Measurements from ENCODE around the gene ASIC3.

The ASIC3 gene

GRCh38 chr7:151062399-151063211 is 14.3 kb downstream of the ASIC3 start:
- ATAC-seq (no peak), DNase-seq (no peak)
- Mint-ChIP-seq H3K27me3 (no peaks in the 10 kb centered on the region), H3K9me3 (no peaks in the 10 kb centered on the region), H3K36me3 (ENCODE audit: low read depth) (peaks cover 6% of the 10 kb centered on the region), H3K4me1 (peaks cover 24% of the 10 kb centered on the region), H3K4me3 (no peak overlapping the region), H3K27ac (no peak overlapping the region)

DNA sequence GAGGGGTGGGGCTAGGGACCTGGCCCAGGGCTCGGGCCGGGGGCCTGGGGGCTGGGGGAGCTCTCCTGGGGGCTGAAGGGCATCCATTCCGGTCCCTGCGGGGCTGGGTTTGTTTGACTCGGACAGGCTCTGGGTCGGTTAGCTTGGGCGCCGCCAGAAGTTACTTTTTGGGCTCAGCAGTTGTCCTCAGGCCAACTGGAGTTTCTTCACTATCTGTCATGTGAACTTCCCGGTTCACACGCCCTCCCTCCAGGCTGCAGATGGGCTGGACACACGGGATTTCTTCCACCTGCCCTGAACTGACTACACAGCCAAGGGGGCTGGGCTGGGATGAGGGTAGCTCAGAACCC is 14.9 kb downstream of the ASIC3 start:
- H3K36me3 Mint-ChIP-seq (ENCODE audit: low read depth), result peaks cover 6% of the 10 kb centered on the region
- H3K4me3 Mint-ChIP-seq, result no peak overlapping the region
- H3K27ac Mint-ChIP-seq, result no peak overlapping the region
- H3K9me3 Mint-ChIP-seq, result no peaks in the 10 kb centered on the region
- no peaks in the 10 kb centered on the region for H3K27me3 Mint-ChIP-seq
- DNase-seq, result no peak
- peaks cover 24% of the 10 kb centered on the region for H3K4me1 Mint-ChIP-seq
- no peak for ATAC-seq

DNA sequence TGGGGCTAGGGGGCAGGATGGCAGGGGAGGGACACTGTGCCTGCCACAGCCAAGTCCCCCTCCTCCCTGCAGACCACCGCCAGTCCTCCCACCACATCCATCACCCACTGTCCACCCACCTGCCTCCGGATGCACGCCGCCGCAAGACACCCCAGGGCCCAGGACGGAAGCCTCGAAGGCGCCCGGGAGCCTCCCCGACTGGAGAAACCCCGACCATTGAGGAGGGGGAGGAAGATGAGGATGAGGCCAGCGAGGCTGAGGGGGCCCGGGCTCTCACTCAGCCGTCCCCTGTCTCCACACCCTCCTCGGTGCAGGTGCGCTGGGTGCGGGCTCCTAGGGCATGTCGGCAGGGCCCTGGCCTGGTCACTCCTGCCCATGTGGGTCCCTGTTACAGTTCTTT is 16.1 kb downstream of the ASIC3 start:
- Mint-ChIP-seq H3K27ac (no peak overlapping the region), H3K9me3 (no peaks in the 10 kb centered on the region), H3K4me3 (no peak overlapping the region), H3K4me1 (peaks cover 14% of the 10 kb centered on the region), H3K27me3 (no peaks in the 10 kb centered on the region), H3K36me3 (ENCODE audit: low read depth) (peaks cover 6% of the 10 kb centered on the region)
- no peak for DNase-seq
- no peak for ATAC-seq

GRCh38 chr7:151064993-151065392 is 16.7 kb downstream of the ASIC3 start:
- Mint-ChIP-seq H3K4me3 (no peak overlapping the region), H3K27me3 (no peaks in the 10 kb centered on the region), H3K36me3 (ENCODE audit: low read depth) (peaks cover 7% of the 10 kb centered on the region), H3K27ac (no peak overlapping the region), H3K4me1 (peaks cover 14% of the 10 kb centered on the region), H3K9me3 (no peaks in the 10 kb centered on the region)
- ATAC-seq (no peak), DNase-seq (no peak)

GRCh38 chr7:151065516-151065915 is 17.2 kb downstream of the ASIC3 start:
- DNase-seq (no peak), ATAC-seq (no peak)
- H3K4me1 Mint-ChIP-seq, result peaks cover 11% of the 10 kb centered on the region
- no peak overlapping the region for H3K27ac Mint-ChIP-seq
- peaks cover 8% of the 10 kb centered on the region for H3K36me3 Mint-ChIP-seq (ENCODE audit: low read depth)
- no peaks in the 10 kb centered on the region for H3K27me3 Mint-ChIP-seq
- H3K9me3 Mint-ChIP-seq, result no peaks in the 10 kb centered on the region
- H3K4me3 Mint-ChIP-seq, result no peak overlapping the region

GRCh38 chr7:151066273-151066974 is 18.1 kb downstream of the ASIC3 start:
- Mint-ChIP-seq H3K9me3 (no peaks in the 10 kb centered on the region), H3K27me3 (no peaks in the 10 kb centered on the region), H3K4me3 (no peak overlapping the region), H3K27ac (no peak overlapping the region), H3K4me1 (peaks cover 3% of the 10 kb centered on the region), H3K36me3 (ENCODE audit: low read depth) (peaks cover 10% of the 10 kb centered on the region)
- DNase-seq (no peak), ATAC-seq (no peak)

DNA sequence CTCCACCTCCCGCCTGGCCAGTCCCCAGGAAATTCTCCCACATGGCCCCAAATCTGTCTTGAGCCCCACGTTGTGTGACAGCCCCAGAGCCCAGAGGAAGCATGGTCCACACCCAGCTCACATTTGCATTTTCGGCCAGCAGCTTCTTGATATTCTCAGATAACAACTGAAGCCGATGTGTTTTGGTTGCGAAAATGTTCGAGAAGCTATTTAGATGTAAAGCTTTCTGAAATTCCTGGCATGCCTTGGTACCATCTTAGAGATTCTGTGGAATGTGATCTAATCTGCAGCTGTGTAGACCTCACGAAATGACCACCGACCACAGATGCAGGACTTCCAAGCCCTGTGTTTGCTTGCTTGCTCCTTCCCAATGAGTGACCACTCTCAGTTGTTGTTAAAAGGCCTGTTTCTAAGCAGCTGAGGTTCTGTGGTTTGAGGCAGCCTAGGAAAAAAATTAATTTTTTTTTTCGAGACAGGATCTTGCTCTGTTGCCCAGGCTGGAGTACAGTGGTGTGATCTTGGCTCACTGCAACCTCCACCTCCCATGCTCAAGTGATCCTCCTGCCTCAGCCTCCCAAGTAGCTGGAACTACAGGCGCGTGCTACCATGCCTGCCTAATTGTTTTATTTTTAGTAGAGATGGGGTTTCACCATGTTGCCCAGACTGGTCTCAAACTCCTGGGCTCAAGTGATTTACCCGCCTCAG is 19.9 kb downstream of the ASIC3 start:
- ATAC-seq (no peak), DNase-seq (no peak)
- no peak overlapping the region for H3K4me3 Mint-ChIP-seq
- no peaks in the 10 kb centered on the region for H3K9me3 Mint-ChIP-seq
- H3K36me3 Mint-ChIP-seq (ENCODE audit: low read depth), result peaks cover 13% of the 10 kb centered on the region
- H3K4me1 Mint-ChIP-seq, result no peaks in the 10 kb centered on the region
- no peak overlapping the region for H3K27ac Mint-ChIP-seq
- no peaks in the 10 kb centered on the region for H3K27me3 Mint-ChIP-seq

GRCh38 chr7:151069841-151070573 is 21.7 kb downstream of the ASIC3 start:
- ATAC-seq (no peak), DNase-seq (no peak)
- Mint-ChIP-seq H3K27me3 (no peaks in the 10 kb centered on the region), H3K36me3 (ENCODE audit: low read depth) (peaks cover 14% of the 10 kb centered on the region), H3K27ac (no peak overlapping the region), H3K4me3 (no peak overlapping the region), H3K4me1 (no peaks in the 10 kb centered on the region), H3K9me3 (no peaks in the 10 kb centered on the region)

- no peak for DNase-seq
- Mint-ChIP-seq H3K36me3 (ENCODE audit: low read depth) (peaks cover 11% of the 10 kb centered on the region), H3K27ac (no peak overlapping the region)
Observed at GRCh38 chr7:151070574-151070960, 22.2 kb downstream of the ASIC3 start.

DNA sequence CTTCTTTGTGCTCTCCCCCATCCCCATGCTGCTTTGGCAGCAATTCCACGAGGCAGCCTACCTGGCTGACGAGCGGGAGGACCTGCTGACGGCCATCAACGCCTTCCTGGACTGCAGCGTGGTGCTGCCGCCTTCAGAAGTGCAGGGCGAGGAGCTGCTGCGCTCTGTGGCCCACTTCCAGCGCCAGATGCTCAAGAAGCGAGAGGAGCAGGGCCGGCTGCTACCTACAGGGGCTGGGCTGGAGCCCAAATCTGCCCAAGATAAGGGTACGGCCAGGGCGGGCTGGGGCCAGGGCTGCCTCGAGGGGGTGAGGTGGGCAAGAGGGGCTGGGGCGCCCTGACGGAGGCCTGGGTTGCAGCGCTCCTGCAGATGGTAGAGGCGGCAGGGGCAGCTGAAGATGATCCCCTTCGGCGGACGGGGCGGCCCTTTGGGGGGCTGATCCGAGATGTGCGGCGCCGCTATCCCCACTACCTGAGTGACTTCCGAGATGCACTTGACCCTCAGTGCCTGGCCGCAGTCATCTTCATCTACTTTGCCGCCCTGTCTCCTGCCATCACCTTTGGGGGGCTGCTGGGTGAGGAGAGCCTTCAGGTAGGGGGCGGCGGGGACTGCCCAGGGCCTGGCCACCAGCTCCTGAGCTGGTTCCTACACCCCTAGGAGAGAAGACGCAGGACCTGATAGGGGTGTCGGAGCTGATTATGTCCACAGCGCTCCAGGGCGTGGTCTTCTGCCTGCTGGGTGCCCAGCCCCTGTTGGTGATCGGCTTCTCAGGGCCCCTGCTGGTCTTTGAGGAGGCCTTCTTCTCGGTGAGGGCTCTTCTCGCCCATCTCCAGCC is 22.9 kb downstream of the ASIC3 start:
- Mint-ChIP-seq H3K27me3 (no peaks in the 10 kb centered on the region), H3K36me3 (ENCODE audit: low read depth) (peaks cover 11% of the 10 kb centered on the region), H3K4me1 (no peaks in the 10 kb centered on the region), H3K27ac (no peak overlapping the region), H3K4me3 (no peak overlapping the region), H3K9me3 (no peaks in the 10 kb centered on the region)
- ATAC-seq (no peak), DNase-seq (no peak)

More at GRCh38 chr7:151070574-151070960, 22.2 kb downstream of the ASIC3 start:
- no peak overlapping the region for H3K4me3 Mint-ChIP-seq
- H3K4me1 Mint-ChIP-seq, result no peaks in the 10 kb centered on the region
- no peak for ATAC-seq
- H3K9me3 Mint-ChIP-seq, result no peaks in the 10 kb centered on the region
- H3K27me3 Mint-ChIP-seq, result no peaks in the 10 kb centered on the region

- no peak for ATAC-seq
- no peak overlapping the region for H3K27ac Mint-ChIP-seq
- no peaks in the 10 kb centered on the region for H3K27me3 Mint-ChIP-seq
- H3K4me1 Mint-ChIP-seq, result peaks cover 10% of the 10 kb centered on the region
- peaks cover 11% of the 10 kb centered on the region for H3K36me3 Mint-ChIP-seq (ENCODE audit: low read depth)
- no peak overlapping the region for H3K4me3 Mint-ChIP-seq
- H3K9me3 Mint-ChIP-seq, result no peaks in the 10 kb centered on the region
- no peak for DNase-seq
Observed at GRCh38 chr7:151073990-151074389, 25.7 kb downstream of the ASIC3 start.

- ATAC-seq, result no peak
- Mint-ChIP-seq H3K27ac (no peak overlapping the region), H3K4me1 (peaks cover 17% of the 10 kb centered on the region), H3K36me3 (ENCODE audit: low read depth) (peaks cover 13% of the 10 kb centered on the region), H3K9me3 (no peaks in the 10 kb centered on the region), H3K4me3 (no peak overlapping the region), H3K27me3 (no peaks in the 10 kb centered on the region)
- DNase-seq, result no peak
Observed at GRCh38 chr7:151074817-151075661, 26.7 kb downstream of the ASIC3 start.

GRCh38 chr7:151075662-151075971 is 27.3 kb downstream of the ASIC3 start:
- ATAC-seq, result no peak
- Mint-ChIP-seq H3K4me1 (peaks cover 17% of the 10 kb centered on the region), H3K36me3 (ENCODE audit: low read depth) (peaks cover 12% of the 10 kb centered on the region), H3K27ac (no peak overlapping the region), H3K4me3 (no peak overlapping the region), H3K27me3 (no peaks in the 10 kb centered on the region), H3K9me3 (no peaks in the 10 kb centered on the region)
- no peak for DNase-seq

Data from activated naive CD8-positive, alpha-beta T cell treated with anti-CD3 and anti-CD28 coated beads, Interleukin-2, amount 50 U/mL, for 24 hours (primary cell).